WERI-Rb-1 (cell line): ENCODE results near the gene KCNN2.
A peak's percentile ranks its signal among the peaks of the same experiment; 100 is the strongest.

Experiments
- DNase-seq: peaks from one replicate; pipeline ENCODE4 v3.0.0-alpha.2; 2020
- H3K27ac ChIP-seq: fragments of 250-450 bp; sonication (Bioruptor Pico); 2 replicates; pipeline ENCODE4 v1.5.1; 2020; ENCODE audit warnings: mild to moderate bottlenecking, moderate library complexity
- H3K27me3 ChIP-seq: fragments of 250-450 bp; sonication (Bioruptor Pico); 2 replicates; pipeline ENCODE4 v1.5.1; 2021; ENCODE audit warnings: mild to moderate bottlenecking, low read depth, moderate library complexity; ENCODE audit not compliant: insufficient read depth, severe bottlenecking
- H3K36me3 ChIP-seq: fragments of 250-450 bp; sonication (Bioruptor Pico); 2 replicates; pipeline ENCODE4 v1.5.1; 2020; ENCODE audit warnings: mild to moderate bottlenecking, moderate library complexity
- H3K4me3 ChIP-seq: 2 replicates; pipeline ENCODE4 v1.5.1; 2011; ENCODE audit warnings: low read depth, mild to moderate bottlenecking, control low read depth, low read length
- H3K9me3 ChIP-seq: fragments of 250-450 bp; sonication (Bioruptor Pico); 2 replicates; pipeline ENCODE4 v1.5.1; 2021; ENCODE audit warnings: mild to moderate bottlenecking, moderate library complexity; ENCODE audit not compliant: severe bottlenecking
- TF ChIP-seq, protein P1 (sequence below): IDR thresholded peaks from 2 replicates; pipeline ENCODE4 v1.5.1; 2011; ENCODE audit warnings: low read depth, mild to moderate bottlenecking, control low read depth, inconsistent platforms, low read length

The KCNN2 gene

DNA sequence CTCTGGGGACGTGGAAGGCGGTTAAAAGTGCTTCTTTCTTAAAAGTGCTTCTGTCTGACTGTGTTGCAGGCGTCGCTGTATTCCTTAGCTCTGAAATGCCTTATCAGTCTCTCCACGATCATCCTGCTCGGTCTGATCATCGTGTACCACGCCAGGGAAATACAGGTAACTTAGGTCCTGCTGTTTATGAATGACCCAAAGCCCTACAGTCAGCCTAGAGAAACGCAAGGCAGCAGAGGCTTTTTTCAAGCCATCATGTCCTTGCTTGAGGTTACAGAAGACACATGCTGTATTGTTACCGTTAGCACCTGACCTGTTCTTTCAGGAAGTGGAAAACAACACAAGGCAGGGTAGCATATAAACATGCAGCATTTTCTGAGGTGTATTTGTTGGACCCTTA lies 2.0 kb downstream of the KCNN2 start:
- no peaks in the 10 kb centered on the region for H3K9me3 ChIP-seq
- H3K27ac ChIP-seq = no peak overlapping the region
- H3K27me3 ChIP-seq = peaks cover 78% of the 10 kb centered on the region
- TF ChIP-seq, protein P1, sequence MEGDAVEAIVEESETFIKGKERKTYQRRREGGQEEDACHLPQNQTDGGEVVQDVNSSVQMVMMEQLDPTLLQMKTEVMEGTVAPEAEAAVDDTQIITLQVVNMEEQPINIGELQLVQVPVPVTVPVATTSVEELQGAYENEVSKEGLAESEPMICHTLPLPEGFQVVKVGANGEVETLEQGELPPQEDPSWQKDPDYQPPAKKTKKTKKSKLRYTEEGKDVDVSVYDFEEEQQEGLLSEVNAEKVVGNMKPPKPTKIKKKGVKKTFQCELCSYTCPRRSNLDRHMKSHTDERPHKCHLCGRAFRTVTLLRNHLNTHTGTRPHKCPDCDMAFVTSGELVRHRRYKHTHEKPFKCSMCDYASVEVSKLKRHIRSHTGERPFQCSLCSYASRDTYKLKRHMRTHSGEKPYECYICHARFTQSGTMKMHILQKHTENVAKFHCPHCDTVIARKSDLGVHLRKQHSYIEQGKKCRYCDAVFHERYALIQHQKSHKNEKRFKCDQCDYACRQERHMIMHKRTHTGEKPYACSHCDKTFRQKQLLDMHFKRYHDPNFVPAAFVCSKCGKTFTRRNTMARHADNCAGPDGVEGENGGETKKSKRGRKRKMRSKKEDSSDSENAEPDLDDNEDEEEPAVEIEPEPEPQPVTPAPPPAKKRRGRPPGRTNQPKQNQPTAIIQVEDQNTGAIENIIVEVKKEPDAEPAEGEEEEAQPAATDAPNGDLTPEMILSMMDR = no peak
- H3K4me3 ChIP-seq = peak overlapping the region; percentile 49
- no peaks in the 10 kb centered on the region for H3K36me3 ChIP-seq
- no peak for DNase-seq

DNA sequence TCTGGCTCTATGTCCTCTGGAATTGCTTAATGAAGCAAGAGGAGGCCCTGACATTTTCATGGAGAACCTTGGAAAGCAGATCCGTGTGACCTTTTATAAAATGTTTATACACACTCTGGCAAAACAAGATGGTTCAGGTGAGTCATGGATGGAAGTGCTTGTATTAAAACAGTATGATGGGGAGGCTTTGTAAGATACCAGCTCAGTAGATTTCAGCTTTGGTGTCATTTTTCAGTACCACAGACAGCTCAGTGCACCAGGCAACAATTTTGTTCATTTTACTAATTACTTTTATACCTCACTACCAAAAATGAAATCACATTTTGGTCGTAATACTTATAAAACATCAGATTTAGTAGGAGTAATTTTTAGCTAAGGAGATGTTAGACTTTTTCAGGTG lies 5.2 kb downstream of the KCNN2 start:
- H3K4me3 ChIP-seq = no peak overlapping the region
- TF ChIP-seq, protein P1 = no peak
- H3K27ac ChIP-seq = no peak overlapping the region
- H3K36me3 ChIP-seq = no peaks in the 10 kb centered on the region
- H3K27me3 ChIP-seq = peaks cover 55% of the 10 kb centered on the region
- H3K9me3 ChIP-seq = no peaks in the 10 kb centered on the region
- no peak for DNase-seq

DNA sequence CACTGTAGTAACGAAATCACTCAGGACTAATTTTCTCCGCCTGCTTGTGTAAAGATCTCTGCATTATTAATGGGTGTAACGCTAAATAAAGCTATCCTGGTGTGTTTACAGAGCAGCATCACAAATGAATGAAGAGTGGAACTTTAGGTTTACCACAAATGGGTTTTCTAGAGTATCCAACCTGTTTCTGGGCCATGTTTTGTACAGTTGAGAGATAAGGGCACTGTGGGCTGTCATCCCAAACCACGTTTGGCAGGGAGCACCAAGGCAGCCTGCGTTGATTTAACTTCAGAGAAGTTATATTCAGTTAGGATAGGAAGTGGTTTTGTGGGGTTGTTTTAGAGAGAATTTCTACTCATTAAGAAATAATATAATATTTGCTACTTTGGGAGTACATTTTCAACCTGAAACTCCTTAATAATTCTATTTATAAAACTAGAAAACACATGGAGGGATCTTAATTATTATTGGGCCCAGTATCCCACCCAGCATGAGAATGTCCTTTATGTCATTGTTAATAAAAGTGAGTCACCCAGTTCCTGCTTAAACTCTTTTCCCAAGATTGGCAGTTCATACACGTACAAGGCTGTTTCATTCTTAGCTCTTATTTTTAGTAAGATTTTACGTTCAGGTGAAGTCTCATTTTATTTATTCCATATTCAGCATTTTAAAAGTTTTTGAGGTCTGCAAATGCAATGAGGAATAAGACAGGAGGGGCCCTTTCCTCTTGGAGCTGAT lies 8.0 kb downstream of the KCNN2 start:
- no peak overlapping the region for H3K27ac ChIP-seq
- no peak overlapping the region for H3K4me3 ChIP-seq
- no peak for DNase-seq
- H3K27me3 ChIP-seq = peaks cover 27% of the 10 kb centered on the region
- TF ChIP-seq, protein P1 = no peak
- no peaks in the 10 kb centered on the region for H3K36me3 ChIP-seq
- no peaks in the 10 kb centered on the region for H3K9me3 ChIP-seq

DNA sequence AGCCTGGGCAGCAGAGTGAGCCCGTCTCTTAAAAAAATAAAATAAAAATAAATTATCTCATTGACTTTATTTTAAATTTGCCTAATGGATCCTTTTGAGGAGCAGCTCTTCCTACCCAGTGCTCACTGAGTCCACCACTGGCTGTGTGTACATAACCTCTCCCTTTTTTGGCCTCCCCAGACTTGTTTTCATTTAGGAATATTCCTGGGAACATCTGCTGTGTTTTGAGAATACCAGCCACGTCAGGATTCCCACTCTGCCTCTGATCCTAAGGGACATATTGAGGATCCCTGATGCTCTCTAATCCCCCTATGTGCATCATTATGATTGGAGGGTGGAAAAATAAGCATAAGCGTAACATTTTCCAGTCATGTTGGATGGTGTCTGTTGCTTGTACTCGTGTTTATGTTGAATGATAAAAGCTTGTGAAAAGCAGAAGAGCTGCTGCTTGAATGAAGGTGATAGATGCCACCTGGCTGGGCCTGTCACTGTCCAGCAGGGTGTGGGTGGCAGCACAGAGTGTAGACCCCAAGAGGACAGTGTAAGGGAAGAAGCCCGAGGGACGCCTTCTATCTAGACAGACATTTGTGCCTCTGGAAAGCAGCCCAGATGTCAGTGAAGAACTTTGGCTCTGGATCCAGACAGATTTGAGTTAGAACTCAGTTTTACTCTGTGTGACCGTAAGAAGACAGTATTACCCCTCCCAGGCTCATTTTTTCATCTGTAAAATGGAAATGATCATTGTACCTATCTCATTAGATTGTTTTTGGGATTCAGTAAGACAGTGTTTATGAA lies 15.4 kb downstream of the KCNN2 start:
- H3K27me3 ChIP-seq = peaks cover 9% of the 10 kb centered on the region
- H3K36me3 ChIP-seq = no peaks in the 10 kb centered on the region
- H3K4me3 ChIP-seq = no peak overlapping the region
- TF ChIP-seq, protein P1 = no peak
- no peaks in the 10 kb centered on the region for H3K9me3 ChIP-seq
- no peak overlapping the region for H3K27ac ChIP-seq
- no peak for DNase-seq

DNA sequence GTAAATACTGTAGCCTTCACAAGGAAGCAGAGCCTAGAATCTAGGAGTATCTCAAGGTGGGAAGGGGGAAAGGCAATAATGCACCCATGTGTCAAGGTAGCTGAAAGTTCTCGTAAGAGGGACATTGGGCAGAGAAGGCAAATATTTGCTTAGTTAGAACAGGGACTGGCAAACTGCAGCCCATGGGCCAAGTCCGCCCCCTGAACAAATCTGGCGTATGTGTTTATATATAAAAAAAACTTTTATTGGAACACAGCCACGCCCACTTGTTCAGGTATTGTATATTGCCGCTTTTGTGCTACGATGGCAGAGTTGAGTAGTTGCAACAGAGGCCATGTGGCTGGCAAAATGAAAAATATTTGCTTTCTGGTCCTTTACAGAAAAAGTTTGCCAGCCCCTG lies 16.1 kb downstream of the KCNN2 start:
- H3K27ac ChIP-seq = no peak overlapping the region
- DNase-seq = no peak
- H3K4me3 ChIP-seq = no peak overlapping the region
- H3K36me3 ChIP-seq = no peaks in the 10 kb centered on the region
- H3K27me3 ChIP-seq = peaks cover 9% of the 10 kb centered on the region
- TF ChIP-seq, protein P1 = no peak
- H3K9me3 ChIP-seq = no peaks in the 10 kb centered on the region
